Activated CD8-positive, alpha-beta memory T cell treated with anti-CD3 and anti-CD28 coated beads for 36 hours (primary cell): ENCODE results near the gene TM9SF4. TPM values are rescaled to one million over a fixed set of nuclear protein-coding genes. Genes with fewer than 3 reads are reported as not detected.

Source experiments
- CTCF ChIA-PET: fragments of 350-600 bp; sonication (Branson Sonifier 250); formaldehyde crosslinking; loops from one replicate; lab custom pipeline; 2021; ENCODE audit warnings: antibody characterized with exemption; lab: Charles Lee
- POLR2A ChIA-PET: fragments of 350-600 bp; sonication (Branson Sonifier 250); formaldehyde crosslinking; loops from one replicate; lab custom pipeline; 2021; ENCODE audit warnings: antibody characterized with exemption; lab: Charles Lee
- total RNA-seq, 2 experiments: library from RNA; stranded (reverse); gene quantifications; one replicate each; pipeline ENCODE4 v1.2.3, GENCODE V29; 2021

The TM9SF4 gene, protein sequence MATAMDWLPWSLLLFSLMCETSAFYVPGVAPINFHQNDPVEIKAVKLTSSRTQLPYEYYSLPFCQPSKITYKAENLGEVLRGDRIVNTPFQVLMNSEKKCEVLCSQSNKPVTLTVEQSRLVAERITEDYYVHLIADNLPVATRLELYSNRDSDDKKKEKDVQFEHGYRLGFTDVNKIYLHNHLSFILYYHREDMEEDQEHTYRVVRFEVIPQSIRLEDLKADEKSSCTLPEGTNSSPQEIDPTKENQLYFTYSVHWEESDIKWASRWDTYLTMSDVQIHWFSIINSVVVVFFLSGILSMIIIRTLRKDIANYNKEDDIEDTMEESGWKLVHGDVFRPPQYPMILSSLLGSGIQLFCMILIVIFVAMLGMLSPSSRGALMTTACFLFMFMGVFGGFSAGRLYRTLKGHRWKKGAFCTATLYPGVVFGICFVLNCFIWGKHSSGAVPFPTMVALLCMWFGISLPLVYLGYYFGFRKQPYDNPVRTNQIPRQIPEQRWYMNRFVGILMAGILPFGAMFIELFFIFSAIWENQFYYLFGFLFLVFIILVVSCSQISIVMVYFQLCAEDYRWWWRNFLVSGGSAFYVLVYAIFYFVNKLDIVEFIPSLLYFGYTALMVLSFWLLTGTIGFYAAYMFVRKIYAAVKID
- total RNA-seq: 10 to 100 TPM; 49.8 TPM

- ChIA-PET CTCF (interaction anchor here (0.9 to 1.4 kb wide), 4 partner anchors 9 to 669 kb away, joined by 3 to 5 read pairs (median 4); partner anchors contain the start of gene PDRG1), POLR2A (interaction anchor here (0.8 kb wide), 1 partner anchor 94 kb away, joined by 3 read pairs; no protein-coding TSS in a partner anchor)
These were observed at the start of gene TM9SF4 for GRCh38 chr20:32109392-32110172. TSS of gene TM9SF4 (plus strand) at chr20:32109714. CDS start at chr20:32109741, 27 bp downstream.

- ChIA-PET CTCF (interaction anchor here (2.4 kb wide), 1 partner anchor 29 kb away, joined by 9 read pairs; no protein-coding TSS in a partner anchor), POLR2A (no interaction called here)
These were observed 46.7 kb upstream of the TM9SF4 start for GRCh38 chr20:32062776-32063170.

DNA sequence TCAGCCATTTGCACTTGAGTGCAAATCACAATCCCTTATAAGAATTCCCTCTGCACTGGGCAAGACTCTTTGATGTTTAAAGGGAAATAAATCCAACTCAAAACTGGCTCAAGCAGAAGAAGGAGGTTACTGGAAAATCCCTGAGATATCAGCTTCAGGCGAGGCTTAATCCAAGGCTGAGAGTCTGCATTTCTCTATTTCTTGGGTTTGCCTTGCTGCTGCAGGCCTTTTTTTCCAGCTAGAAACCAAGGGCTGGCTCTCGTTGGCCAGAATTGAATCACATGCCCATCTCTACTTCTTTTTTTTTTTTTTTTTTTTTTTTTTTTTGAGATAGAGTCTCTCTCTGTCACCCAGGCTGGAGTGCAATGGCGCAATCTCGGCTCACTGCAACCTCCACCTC is 45.8 kb upstream of the TM9SF4 start:
- CTCF ChIA-PET: interaction anchor here (2.4 kb wide), 1 partner anchor 28 kb away, joined by 9 read pairs; no protein-coding TSS in a partner anchor

DNA sequence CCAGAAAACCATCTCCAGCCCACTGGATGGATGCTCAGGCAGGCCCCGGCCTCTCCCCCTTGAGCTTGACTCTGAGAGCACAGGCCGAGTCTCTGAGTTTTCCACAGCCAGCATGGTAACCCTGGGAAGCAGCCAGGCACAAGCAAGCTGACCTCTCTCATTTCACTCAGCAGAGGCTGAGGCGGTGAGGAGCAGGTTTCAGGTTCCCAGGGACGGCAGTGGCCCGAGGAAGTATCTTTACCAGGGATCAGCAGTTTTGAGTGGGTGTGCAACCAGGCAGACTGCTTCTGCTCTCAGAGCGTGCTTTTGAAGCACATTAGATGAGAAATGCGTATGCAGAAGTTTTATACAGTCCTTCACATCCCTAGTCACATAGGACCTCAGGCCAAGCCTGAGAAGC is 44.8 kb upstream of the TM9SF4 start:
- ChIA-PET POLR2A (no interaction called here), CTCF (interaction anchor here (2.4 kb wide), 1 partner anchor 27 kb away, joined by 9 read pairs; no protein-coding TSS in a partner anchor)

More for the DNA sequence above, 45.8 kb upstream of the TM9SF4 start:
- POLR2A ChIA-PET: no interaction called here

DNA sequence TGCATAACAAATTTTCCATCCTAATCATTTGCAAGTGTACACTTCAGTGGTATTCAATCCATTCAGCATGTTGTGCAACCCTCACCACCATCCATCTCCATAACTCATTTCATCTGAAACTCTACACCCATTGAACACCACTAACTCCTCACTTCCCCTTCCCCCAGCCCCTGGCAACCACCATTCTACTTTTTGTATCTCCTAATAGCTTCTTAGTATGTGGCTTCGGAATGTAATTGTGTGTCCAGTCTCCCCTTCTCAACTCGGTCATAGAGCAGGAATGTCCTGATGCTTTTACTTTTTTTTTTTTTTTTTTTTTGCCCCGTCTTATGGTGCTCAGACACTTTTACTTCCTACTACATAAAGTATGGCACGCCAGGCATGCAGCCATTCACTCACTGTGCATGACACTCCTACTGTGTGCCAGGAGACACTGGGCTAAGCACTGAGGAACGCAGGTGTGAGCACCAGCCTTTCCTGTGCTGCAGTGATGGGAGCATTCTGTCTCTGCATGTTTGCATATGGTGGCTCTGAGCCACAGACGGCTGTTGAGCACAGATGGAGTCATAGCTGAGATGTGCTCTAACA is 42.2 kb upstream of the TM9SF4 start:
- ChIA-PET CTCF (interaction anchor here (0.7 kb wide), 1 partner anchor 58 kb away, joined by 3 read pairs; no protein-coding TSS in a partner anchor), POLR2A (no interaction called here)

DNA sequence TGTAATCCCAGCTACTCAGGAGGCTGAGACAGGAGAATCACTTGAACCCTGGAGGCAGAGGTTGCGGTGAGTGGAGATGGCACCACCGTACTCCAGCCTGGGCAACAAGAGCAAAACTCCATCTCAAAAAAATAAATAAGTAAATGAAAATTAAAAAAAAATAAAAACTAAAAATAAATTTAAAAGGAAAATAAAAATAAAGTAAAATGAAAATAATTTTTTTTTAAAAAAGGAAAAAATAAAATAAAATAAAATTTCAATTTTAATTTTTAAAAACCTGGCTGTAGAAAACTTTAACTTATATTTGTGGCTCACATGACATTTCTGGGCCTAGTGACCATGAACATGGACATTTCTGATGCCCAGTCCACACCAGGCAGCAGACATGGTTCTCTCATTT is 41.3 kb upstream of the TM9SF4 start:
- ChIA-PET POLR2A (no interaction called here), CTCF (no interaction called here)

GRCh38 chr20:32069711-32070110 is 39.8 kb upstream of the TM9SF4 start:
- ChIA-PET POLR2A (no interaction called here), CTCF (no interaction called here)

- ChIA-PET POLR2A (no interaction called here), CTCF (no interaction called here)
These were observed 39.2 kb upstream of the TM9SF4 start for GRCh38 chr20:32070282-32070681.

DNA sequence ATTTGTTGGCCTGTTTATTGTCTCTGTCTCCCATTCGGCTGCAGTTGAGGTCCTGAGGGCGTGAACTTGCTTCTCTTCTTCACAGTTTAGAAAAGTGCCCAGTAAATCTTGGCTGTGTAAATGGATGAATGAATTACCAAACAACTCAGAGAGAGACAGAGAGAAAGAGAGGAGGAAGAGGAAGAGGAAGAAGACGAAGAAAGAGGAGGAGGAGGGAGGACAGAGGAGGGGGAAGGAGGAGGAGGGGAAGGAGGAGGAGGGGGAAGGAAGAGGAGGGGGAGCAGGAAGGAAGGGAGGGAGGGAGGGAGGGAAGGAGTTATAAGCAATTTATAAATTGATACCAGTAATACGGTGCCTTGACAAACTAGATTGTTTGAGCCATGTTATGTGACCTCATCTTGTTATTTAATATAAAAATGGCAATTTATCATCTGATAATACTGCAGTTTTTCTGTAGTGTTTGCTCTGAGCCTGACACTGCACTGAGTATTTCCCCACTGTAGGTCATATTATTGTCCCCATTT is 38.8 kb upstream of the TM9SF4 start:
- ChIA-PET CTCF (no interaction called here), POLR2A (no interaction called here)

DNA sequence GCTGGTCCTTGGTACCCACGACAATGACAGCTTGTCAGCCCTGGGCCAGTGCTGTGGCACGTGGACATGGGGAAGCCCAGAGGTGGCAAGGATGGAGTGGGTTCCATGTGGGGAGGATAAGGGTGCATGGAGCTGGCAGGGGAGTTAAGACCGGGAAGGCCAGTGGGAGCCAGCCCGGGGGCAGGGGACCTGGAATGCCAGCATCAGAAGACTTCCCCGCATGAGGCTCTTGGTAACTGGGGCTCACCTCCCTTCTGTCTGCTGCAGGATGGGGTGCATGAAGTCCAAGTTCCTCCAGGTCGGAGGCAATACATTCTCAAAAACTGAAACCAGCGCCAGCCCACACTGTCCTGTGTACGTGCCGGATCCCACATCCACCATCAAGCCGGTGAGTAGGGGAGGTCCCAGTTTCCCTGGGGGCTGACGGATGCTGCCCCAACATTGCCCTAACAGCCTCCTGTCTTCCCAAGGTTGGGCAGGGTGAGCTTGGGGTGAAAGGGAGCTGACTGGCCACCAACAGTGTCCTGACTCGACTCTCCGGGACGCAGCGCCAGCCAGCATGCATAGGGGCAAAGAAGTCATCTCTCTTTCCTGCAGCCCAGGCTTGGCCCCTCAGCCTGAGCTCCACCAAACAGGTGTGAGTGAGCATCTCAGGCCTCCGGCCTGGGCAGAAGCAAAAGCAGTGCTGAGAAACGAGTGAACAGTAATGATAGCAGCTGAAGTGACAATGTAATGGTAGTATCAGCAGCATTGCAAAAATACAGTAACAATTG is 37.9 kb upstream of the TM9SF4 start:
- POLR2A ChIA-PET: interaction anchor here (0.5 kb wide), 1 partner anchor 11 kb away, joined by 3 read pairs; no protein-coding TSS in a partner anchor
- CTCF ChIA-PET: no interaction called here

DNA sequence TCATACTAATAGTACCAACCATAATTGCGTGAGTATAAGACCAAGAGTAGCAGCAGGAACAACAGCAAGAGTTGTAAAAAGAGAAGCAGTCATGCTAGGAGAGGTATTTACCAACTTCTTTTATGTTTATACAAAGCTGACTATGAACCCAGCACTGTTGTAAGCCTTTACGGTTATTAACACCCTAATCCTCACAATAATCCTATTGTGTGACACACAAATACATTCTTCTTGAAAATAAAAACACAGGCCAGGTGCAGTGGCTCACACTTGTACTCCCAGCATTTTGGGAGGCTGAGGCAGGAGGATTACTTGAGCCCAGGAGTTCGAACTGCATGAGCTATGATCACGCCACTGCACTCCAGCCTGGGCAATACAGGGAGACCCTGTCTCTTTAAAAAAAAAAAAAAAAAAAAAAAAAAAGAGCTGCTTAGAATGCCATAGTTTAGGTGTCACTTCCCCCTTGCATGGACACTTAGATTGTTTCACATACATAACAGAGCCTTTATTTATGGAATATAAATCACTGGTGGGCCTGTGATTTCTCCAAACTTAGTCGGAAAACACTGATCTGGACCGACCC is 37.3 kb upstream of the TM9SF4 start:
- ChIA-PET POLR2A (no interaction called here), CTCF (no interaction called here)

DNA sequence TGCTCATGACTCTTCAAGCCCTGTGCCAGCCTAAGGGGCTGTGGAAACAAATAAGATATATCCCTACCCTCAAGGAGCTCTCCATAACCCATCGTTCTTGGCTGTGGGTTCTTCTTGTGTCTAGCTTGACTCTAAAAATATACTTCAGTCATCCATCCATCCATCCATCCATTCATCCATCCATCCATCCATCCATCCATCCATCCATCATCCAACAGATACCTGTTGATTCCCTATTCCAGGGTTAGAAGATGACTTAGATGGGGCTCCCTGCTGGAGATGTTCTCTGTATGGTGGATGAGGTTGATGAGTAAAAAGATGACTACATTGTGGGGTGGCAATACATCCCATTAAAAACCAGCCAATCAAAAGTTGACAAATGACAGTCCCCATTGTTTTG is 34.0 kb upstream of the TM9SF4 start:
- CTCF ChIA-PET: no interaction called here
- POLR2A ChIA-PET: no interaction called here

DNA sequence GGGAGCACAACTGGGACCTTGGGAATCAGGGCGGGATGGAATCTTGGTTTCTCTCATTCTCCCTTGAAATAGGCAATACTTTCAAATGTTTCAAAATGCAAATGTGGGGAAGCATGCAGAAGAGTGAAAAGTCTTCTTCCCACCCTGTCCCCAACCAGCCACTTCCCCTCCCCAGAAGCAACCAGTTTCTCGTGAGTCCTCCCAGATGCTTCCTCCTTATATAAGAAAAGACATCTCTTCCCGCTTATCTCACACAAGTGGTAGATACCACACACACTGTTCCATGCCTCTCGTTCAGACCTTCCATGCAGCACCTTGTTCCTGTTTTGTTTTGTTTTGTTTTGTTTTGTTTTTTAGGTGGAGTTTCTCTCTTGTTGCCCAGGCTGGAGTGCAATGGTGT is 32.3 kb upstream of the TM9SF4 start:
- POLR2A ChIA-PET: no interaction called here
- CTCF ChIA-PET: no interaction called here

GRCh38 chr20:32078322-32078721 is 31.2 kb upstream of the TM9SF4 start:
- ChIA-PET CTCF (no interaction called here), POLR2A (no interaction called here)

DNA sequence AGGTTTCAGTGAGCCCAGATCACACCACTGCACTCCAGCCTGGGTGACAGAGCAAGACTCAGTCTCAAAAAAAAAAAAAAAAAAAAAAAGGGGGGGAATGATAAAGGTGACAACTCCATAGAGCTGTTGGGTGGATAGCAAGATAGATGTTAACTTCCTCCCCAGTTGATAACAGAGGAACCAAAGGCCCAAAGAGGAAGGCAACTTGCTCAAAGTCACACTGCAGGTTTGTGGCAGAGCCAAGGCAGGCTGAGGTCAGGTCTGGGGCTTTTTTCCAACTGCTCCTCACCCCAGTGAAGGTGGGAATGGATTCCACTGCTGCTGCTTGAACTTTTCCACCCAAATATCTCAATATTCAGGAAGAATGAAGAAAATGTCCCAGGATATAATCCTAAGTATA is 30.7 kb upstream of the TM9SF4 start:
- CTCF ChIA-PET: interaction anchor here (0.7 kb wide), 1 partner anchor 13 kb away, joined by 6 read pairs; no protein-coding TSS in a partner anchor
- POLR2A ChIA-PET: no interaction called here

DNA sequence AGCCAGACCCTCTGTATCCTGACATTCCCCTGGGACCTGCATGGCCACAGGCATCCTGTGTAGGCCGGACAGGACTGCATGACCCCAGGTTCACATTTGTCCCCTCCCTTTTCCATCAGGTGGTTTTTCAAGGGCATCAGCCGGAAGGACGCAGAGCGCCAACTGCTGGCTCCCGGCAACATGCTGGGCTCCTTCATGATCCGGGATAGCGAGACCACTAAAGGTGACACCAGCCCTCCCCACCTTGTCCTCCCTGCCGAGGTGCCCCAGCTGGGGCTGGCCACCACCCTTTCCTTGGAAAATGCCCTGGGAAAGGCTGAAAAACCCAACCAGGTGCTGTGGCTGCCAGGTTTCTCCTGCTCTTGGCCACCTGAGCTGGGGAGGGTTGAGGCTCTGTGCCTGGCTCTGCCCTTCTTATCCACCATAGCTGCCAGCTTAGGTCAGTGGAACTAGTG is 29.8 kb upstream of the TM9SF4 start:
- ChIA-PET POLR2A (no interaction called here), CTCF (no interaction called here)

DNA sequence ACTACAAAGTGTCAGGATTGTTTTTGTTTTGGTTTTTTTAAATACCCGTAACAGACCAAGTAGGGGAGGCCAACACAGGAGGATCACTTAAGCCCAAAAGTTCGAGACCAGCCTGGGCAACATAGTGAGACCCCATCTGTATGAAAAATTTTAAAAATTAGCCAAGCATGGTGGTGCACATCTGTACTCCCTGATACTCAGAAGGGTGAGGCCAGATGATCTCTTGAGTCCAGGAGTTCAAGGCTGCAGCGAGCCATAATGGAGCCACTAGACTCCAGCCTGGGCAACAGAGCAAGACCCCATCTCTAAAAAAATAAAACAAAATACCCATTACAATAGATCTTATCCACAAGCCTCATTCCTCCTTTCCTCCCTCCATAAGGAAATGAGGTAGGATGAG is 28.7 kb upstream of the TM9SF4 start:
- CTCF ChIA-PET: interaction anchor here (1.2 to 2.5 kb wide), 2 partner anchors 45 to 49 kb away, joined by 3 to 7 read pairs; no protein-coding TSS in a partner anchor
- POLR2A ChIA-PET: no interaction called here

DNA sequence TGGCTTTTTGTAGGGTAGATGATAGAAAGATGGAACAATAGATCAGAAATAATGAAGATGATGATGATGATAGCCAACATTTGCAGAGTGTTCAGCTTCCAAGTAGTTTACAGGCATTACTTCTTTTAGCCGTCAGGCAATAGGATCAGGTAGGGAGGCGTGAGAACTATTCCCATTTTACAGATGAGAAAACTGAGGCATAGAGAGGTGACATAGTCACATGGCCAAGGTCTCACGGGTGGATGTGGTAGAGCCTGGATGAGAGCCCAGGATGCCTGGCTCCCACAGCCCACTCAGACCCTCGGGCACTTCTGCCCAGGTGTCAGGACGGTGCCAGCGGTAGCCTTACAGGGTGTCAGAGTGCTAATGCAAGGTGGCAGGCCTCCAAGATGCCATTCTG is 26.0 kb upstream of the TM9SF4 start:
- ChIA-PET POLR2A (no interaction called here), CTCF (no interaction called here)
